ENCODE data around the gene PLCH1.

Gene PLCH1

GRCh38 chr3:155744010-155744625, 753 bp downstream of the PLCH1 start:
- peak; percentile 70 for DNase-seq

- no peak for DNase-seq
Observed at GRCh38 chr3:155743606-155744005, 1.3 kb downstream of the PLCH1 start.

- DNase-seq, result no peak
Observed at GRCh38 chr3:155742349-155742965, 2.4 kb downstream of the PLCH1 start.

- no peak for DNase-seq
Observed at GRCh38 chr3:155741603-155742002, 3.3 kb downstream of the PLCH1 start.

- DNase-seq, result no peak
Observed at GRCh38 chr3:155741101-155741500, 3.8 kb downstream of the PLCH1 start.

- no peak for DNase-seq
Observed at GRCh38 chr3:155739154-155739553, 5.7 kb downstream of the PLCH1 start.

- DNase-seq, result no peak
Observed at GRCh38 chr3:155738580-155739076, 6.2 kb downstream of the PLCH1 start.

GRCh38 chr3:155737844-155738460, 6.9 kb downstream of the PLCH1 start:
- DNase-seq, result no peak

GRCh38 chr3:155736381-155736780, 8.5 kb downstream of the PLCH1 start:
- no peak for DNase-seq

- DNase-seq, result no peak
Observed at GRCh38 chr3:155730843-155731242, 14.0 kb downstream of the PLCH1 start.

GRCh38 chr3:155727836-155728235, 17.0 kb downstream of the PLCH1 start:
- no peak for DNase-seq

GRCh38 chr3:155714295-155714718, 30.6 kb downstream of the PLCH1 start:
- DNase-seq, result peak; percentile 8

GRCh38 chr3:155712008-155712407, 32.9 kb downstream of the PLCH1 start:
- DNase-seq, result no peak

GRCh38 chr3:155704771-155705559, 39.9 kb downstream of the PLCH1 start:
- DNase-seq, result no peak

- DNase-seq, result no peak
Observed at GRCh38 chr3:155704061-155704460, 40.8 kb downstream of the PLCH1 start.

- DNase-seq, result no peak
Observed at GRCh38 chr3:155702745-155703591, 41.9 kb downstream of the PLCH1 start.

- peak; percentile 76 for DNase-seq
Observed at GRCh38 chr3:155701882-155702465, 42.9 kb downstream of the PLCH1 start.

- DNase-seq, result no peak
Observed at GRCh38 chr3:155697542-155697941, 47.3 kb downstream of the PLCH1 start.

- DNase-seq, result no peak
Observed at GRCh38 chr3:155690921-155691320, 54.0 kb downstream of the PLCH1 start.

- no peak for DNase-seq
Observed at GRCh38 chr3:155688481-155688880, 56.4 kb downstream of the PLCH1 start.

- DNase-seq, result no peak
Observed at GRCh38 chr3:155683344-155683720, 61.5 kb downstream of the PLCH1 start.
